Measurements from ENCODE around the gene COX6B2.

The COX6B2 gene

GRCh38 chr19:55311797-55312196 is 42.7 kb downstream of the COX6B2 start:
- DNase-seq (ENCODE audit: low read depth): no peak

- no peak for DNase-seq (ENCODE audit: low read depth)
Observed at GRCh38 chr19:55311397-55311796, 43.1 kb downstream of the COX6B2 start.

GRCh38 chr19:55310498-55310897 is 44.0 kb downstream of the COX6B2 start:
- DNase-seq (ENCODE audit: low read depth): no peak

GRCh38 chr19:55309448-55309847 is 45.1 kb downstream of the COX6B2 start:
- no peak for DNase-seq (ENCODE audit: low read depth)

GRCh38 chr19:55308281-55308680 is 46.2 kb downstream of the COX6B2 start:
- no peak for DNase-seq (ENCODE audit: low read depth)

- no peak for DNase-seq (ENCODE audit: low read depth)
Observed at GRCh38 chr19:55306712-55307111, 47.8 kb downstream of the COX6B2 start.

- DNase-seq (ENCODE audit: low read depth): no peak
Observed at GRCh38 chr19:55305983-55306562, 48.4 kb downstream of the COX6B2 start.

GRCh38 chr19:55305491-55305890 is 49.0 kb downstream of the COX6B2 start:
- no peak for DNase-seq (ENCODE audit: low read depth)

- DNase-seq (ENCODE audit: low read depth): no peak
Observed at GRCh38 chr19:55304980-55305379, 49.5 kb downstream of the COX6B2 start.

GRCh38 chr19:55304279-55304978 is 50.1 kb downstream of the COX6B2 start:
- no peak for DNase-seq (ENCODE audit: low read depth)

- DNase-seq (ENCODE audit: low read depth): no peak
Observed at GRCh38 chr19:55303477-55303876, 51.0 kb downstream of the COX6B2 start.

GRCh38 chr19:55302318-55302703 is 52.2 kb downstream of the COX6B2 start:
- DNase-seq (ENCODE audit: low read depth): no peak

GRCh38 chr19:55301459-55302317 is 52.8 kb downstream of the COX6B2 start:
- peak; percentile 53 for DNase-seq (ENCODE audit: low read depth)

GRCh38 chr19:55300886-55301458 is 53.5 kb downstream of the COX6B2 start:
- no peak for DNase-seq (ENCODE audit: low read depth)

- DNase-seq (ENCODE audit: low read depth): no peak
Observed at GRCh38 chr19:55299991-55300390, 54.5 kb downstream of the COX6B2 start.
